Fibroblast of mammary gland (primary cell): ENCODE results near the gene MFN2.

Source experiments
- DNase-seq: peaks from one replicate; pipeline ENCODE4 v3.0.0-alpha.2; 2010; ENCODE audit warnings: low read depth
- H3K4me3 ChIP-seq: 2 replicates; pipeline ENCODE4 v1.5.1; 2011; ENCODE audit warnings: low read depth, mild to moderate bottlenecking, low read length, moderate library complexity; ENCODE audit not compliant: control insufficient read depth
- CTCF ChIP-seq: conservative IDR thresholded peaks from 2 replicates; pipeline ENCODE4 v1.5.1; 2011; ENCODE audit warnings: low read depth, low read length, inconsistent platforms; ENCODE audit not compliant: control insufficient read depth, insufficient read depth

MFN2 gene

GRCh38 chr1:11970441-11971185 is 9.6 kb upstream of the MFN2 start:
- no peak for TF ChIP-seq CTCF
- DNase-seq, result no peak
- no peak overlapping the region for H3K4me3 ChIP-seq

GRCh38 chr1:11977625-11978024 is 2.6 kb upstream of the MFN2 start:
- no peak for TF ChIP-seq CTCF
- DNase-seq, result peak; percentile 66
- H3K4me3 ChIP-seq, result no peak overlapping the region

- no peak for DNase-seq
- TF ChIP-seq CTCF, result no peak
- no peak overlapping the region for H3K4me3 ChIP-seq
Observed at GRCh38 chr1:11978301-11978700, 1.9 kb upstream of the MFN2 start.

GRCh38 chr1:11979028-11979850 is 1.0 kb upstream of the MFN2 start:
- H3K4me3 ChIP-seq, result peak overlapping the region; percentile 78
- no peak for DNase-seq
- TF ChIP-seq CTCF, result no peak

- peak overlapping the region; percentile 78 for H3K4me3 ChIP-seq
- DNase-seq, result no peak
- TF ChIP-seq CTCF, result no peak
Observed at GRCh38 chr1:11980676-11980972, 380 bp downstream of the MFN2 start.

GRCh38 chr1:11981378-11982009 is 1.2 kb downstream of the MFN2 start:
- TF ChIP-seq CTCF, result no peak
- peak overlapping the region; percentile 78 for H3K4me3 ChIP-seq
- DNase-seq, result peak; percentile 14
